ENCODE data around the gene CCL25. TPM values are rescaled to one million over a fixed set of nuclear protein-coding genes. Genes with fewer than 3 reads are reported as not detected.
A peak's percentile ranks its signal among the peaks of the same experiment; 100 is the strongest.

The CCL25 gene
- total and polyA plus RNA-seq, 2 of the 13 experiments (the other 11 are each of a cell fraction or from before 2014, with no cell fraction given), result not detected

- TF ChIP-seq PAX8 (CRISPR knock-in tag; IDR thresholded peaks at IDR 0.05; ENCODE audit: borderline replicate concordance) (no peak), ZNF207 (IDR thresholded peaks at IDR 0.05; ENCODE audit: borderline replicate concordance) (no peak), REXO4 (CRISPR knock-in tag; IDR thresholded peaks at IDR 0.05; ENCODE audit: borderline replicate concordance) (no peak), TMF1 (CRISPR knock-in tag; IDR thresholded peaks at IDR 0.05; ENCODE audit: low read depth) (no peak), MAF1 (CRISPR knock-in tag; IDR thresholded peaks at IDR 0.05; ENCODE audit: borderline replicate concordance) (no peak), ZBTB20 (CRISPR knock-in tag; IDR thresholded peaks at IDR 0.05; ENCODE audit: borderline replicate concordance, low read depth) (no peak), ZMYM2 (CRISPR knock-in tag; IDR thresholded peaks at IDR 0.05) (peak; percentile 57), ZNF552 (CRISPR knock-in tag; IDR thresholded peaks at IDR 0.05; ENCODE audit: borderline replicate concordance) (no peak), ZNF276 (CRISPR knock-in tag; IDR thresholded peaks at IDR 0.05; ENCODE audit: low read depth) (no peak), SATB2 (CRISPR knock-in tag; IDR thresholded peaks at IDR 0.05) (no peak), HMG20B (CRISPR knock-in tag; conservative IDR thresholded peaks at IDR 0.05) (no peak; the same call in 1 of the 2 replicates), KLF11 (CRISPR knock-in tag; IDR thresholded peaks at IDR 0.05) (no peak), ZNF546 (CRISPR knock-in tag; conservative IDR thresholded peaks at IDR 0.05) (no peak), ZNF10 (CRISPR knock-in tag; IDR thresholded peaks at IDR 0.05; ENCODE audit: borderline replicate concordance, low read depth) (no peak), GTF3A (CRISPR knock-in tag; conservative IDR thresholded peaks at IDR 0.05) (no peak), AHDC1 (CRISPR knock-in tag; IDR thresholded peaks at IDR 0.05; ENCODE audit: borderline replicate concordance) (no peak), ZNF850 (CRISPR knock-in tag; conservative IDR thresholded peaks at IDR 0.05) (no peak), ZNF484 (CRISPR knock-in tag; IDR thresholded peaks at IDR 0.05; ENCODE audit: borderline replicate concordance, low read depth) (no peak), NFYB (CRISPR knock-in tag; IDR thresholded peaks at IDR 0.05) (no peak), ZNF205 (CRISPR knock-in tag; IDR thresholded peaks at IDR 0.05) (no peak), NR2F6 (IDR thresholded peaks at IDR 0.05) (peak; percentile 89), NR2F6 (CRISPR knock-in tag; IDR thresholded peaks at IDR 0.05) (peak; percentile 98), ZNF691 (CRISPR knock-in tag; IDR thresholded peaks at IDR 0.05; ENCODE audit: borderline replicate concordance, low read depth) (no peak; the same call in 1 of the 2 replicates)
Observed at GRCh38 chr19:8085598-8086408, 33.2 kb downstream of the CCL25 start (continued).

Measured in HepG2 (cell line).